Neural progenitor cell (in vitro differentiated cells): ENCODE results near the gene TADA2B.

Source experiments
- EZH2 ChIP-seq: fragments of 200-600 bp; sonication (generic); IDR thresholded peaks from 2 replicates; pipeline ENCODE4 v1.6.1; 2017; ENCODE audit warnings: antibody characterized with exemption, mild to moderate bottlenecking, moderate library complexity
- EZH2phosphoT487 ChIP-seq: fragments of 200-600 bp; sonication (generic); IDR thresholded peaks from 2 replicates; pipeline ENCODE4 v1.6.1; 2017; ENCODE audit warnings: antibody characterized with exemption
- TF ChIP-seq, protein P1 (sequence below): fragments of 200-600 bp; sonication (generic); IDR thresholded peaks from 2 replicates; pipeline ENCODE4 v1.5.1; 2017; ENCODE audit warnings: antibody characterized with exemption, mild to moderate bottlenecking

DNA sequence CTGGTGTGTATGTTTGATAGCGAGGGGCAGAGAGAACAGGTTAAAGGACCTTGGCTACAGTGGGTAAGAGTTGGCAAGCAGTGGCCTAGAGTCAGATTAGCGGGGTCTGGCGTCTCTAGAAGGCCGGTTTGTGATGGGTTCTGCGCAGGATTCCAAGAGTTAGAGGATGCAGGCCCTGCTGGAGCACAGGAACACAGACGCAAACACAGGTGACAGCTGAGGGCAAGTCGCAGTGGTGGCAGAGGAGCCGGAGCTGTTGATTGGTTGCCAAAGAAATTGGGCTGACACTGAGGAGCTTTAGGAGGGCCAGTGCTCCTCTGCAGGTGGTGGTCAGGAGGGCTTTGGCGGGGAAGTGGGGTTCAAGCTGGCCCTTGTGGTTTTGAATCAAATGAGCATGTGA lies 3.8 kb downstream of the TADA2B start:
- TF ChIP-seq, protein P1, sequence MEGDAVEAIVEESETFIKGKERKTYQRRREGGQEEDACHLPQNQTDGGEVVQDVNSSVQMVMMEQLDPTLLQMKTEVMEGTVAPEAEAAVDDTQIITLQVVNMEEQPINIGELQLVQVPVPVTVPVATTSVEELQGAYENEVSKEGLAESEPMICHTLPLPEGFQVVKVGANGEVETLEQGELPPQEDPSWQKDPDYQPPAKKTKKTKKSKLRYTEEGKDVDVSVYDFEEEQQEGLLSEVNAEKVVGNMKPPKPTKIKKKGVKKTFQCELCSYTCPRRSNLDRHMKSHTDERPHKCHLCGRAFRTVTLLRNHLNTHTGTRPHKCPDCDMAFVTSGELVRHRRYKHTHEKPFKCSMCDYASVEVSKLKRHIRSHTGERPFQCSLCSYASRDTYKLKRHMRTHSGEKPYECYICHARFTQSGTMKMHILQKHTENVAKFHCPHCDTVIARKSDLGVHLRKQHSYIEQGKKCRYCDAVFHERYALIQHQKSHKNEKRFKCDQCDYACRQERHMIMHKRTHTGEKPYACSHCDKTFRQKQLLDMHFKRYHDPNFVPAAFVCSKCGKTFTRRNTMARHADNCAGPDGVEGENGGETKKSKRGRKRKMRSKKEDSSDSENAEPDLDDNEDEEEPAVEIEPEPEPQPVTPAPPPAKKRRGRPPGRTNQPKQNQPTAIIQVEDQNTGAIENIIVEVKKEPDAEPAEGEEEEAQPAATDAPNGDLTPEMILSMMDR: no peak
- TF ChIP-seq EZH2phosphoT487 (no peak), EZH2 (no peak)
